NCI-H1105 (cell line): Measurements from ENCODE around the gene THSD4.
"Not testable (repeated sequence)": the region's sequence is repeated elsewhere in the genome, so short reads cannot be mapped to it uniquely, and the experiment has no call there.

Source experiments
- DNase-seq: peaks from one replicate; lab custom pipeline; 2025; lab: John Stamatoyannopoulos, UW

The THSD4 gene

DNA sequence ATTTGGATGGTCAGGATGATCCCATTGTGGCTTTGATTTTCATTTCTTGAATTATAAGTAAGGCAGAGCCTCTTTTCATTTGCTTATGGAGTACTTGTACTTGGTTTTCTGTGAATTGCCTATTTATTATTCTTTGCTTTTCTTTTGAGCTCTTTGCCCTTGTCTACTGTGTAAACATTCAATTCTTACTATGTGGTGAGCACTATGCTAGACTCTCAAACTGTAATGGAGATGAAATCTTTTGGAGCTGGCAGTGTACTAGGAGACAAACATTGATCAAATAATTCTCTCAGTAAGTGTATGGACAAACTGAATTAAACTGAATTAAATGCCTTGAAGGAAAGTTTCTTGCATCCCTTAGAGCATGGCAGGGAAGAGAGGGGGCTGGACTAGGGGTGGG is 608.1 kb downstream of the THSD4 start:
- no peak for DNase-seq

- not testable (repeated sequence) for DNase-seq
These were observed 610.1 kb downstream of the THSD4 start for GRCh38 chr15:71725207-71725955.

- no peak for DNase-seq
These were observed 613.6 kb downstream of the THSD4 start for GRCh38 chr15:71728881-71729280.

DNA sequence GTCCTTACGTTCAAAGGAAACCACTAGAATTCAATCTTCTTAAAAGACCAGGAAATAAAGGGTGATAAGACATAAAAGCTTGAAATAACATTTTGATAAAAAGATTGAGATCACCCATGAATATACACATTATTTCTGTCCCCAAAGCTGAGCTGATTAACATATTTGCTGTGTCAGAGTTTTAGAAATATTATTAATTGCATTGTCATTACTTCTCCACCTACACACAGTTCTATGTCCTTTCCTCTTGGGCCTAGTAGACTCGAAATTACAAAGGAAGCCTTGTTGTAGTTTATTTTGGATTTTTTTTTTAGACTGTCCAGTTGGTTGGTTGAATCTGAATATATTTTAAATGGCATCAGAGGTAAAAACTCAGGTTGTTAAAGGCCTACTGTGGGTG is 614.0 kb downstream of the THSD4 start:
- DNase-seq, result no peak

DNA sequence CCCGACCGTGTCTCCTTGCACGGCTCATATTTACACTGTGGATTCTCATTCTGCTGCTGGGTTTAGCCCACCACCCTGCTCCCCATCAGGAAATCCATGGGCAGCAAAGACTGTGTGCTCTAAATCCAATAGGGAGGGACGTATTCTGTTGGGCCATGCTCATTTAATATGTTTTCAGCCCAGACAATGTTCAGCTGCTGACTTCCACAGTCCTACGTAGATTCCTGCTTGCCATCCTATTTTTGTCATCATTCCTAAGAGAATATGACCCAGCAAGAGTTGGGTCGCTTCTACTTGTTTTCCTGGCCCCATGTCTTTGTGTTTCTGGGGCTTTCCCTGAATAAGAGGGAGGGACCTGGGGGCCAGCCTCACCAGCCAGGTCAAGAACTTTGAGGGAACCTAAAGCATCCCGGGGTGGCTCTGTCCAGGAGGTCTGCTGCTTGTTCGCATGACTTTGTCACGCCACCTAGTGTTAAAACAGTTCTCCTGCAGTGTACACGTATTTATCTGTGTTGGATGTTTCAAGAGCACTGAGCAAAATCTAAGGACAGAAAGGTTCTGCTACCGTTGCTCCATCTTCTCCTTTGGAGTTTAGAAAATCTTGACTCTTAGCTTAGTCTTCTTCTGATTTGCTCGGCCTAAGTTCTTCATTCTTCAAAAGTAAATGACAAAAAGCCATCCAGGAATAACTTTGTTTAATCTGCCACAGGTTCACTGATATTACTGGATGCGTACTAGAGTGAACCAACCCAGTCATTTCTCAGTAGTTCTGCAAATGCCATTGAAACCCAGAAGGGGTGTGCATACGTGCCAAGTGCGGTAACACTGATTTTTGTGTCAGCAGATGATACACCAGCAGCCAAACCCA is 615.2 kb downstream of the THSD4 start:
- DNase-seq, result peak; percentile 47

DNA sequence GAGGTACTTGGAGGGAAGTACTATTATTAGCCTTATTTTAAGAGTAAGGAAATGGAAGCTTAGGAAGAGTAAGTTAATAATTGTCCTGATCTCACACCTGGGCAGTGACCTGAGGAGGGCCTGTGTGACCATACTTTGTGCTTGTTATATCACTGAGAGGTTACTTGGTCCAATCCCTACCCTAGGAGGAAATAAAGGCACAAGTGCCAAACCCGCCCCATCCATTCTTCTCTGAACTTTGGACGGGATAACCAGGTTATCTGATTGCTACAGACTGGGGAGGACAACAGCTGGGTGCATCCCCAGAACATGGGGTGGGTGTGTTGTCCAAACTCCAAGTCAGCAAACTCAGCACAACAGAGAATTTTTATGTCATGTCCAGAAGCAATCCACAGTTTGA is 617.4 kb downstream of the THSD4 start:
- no peak for DNase-seq

DNA sequence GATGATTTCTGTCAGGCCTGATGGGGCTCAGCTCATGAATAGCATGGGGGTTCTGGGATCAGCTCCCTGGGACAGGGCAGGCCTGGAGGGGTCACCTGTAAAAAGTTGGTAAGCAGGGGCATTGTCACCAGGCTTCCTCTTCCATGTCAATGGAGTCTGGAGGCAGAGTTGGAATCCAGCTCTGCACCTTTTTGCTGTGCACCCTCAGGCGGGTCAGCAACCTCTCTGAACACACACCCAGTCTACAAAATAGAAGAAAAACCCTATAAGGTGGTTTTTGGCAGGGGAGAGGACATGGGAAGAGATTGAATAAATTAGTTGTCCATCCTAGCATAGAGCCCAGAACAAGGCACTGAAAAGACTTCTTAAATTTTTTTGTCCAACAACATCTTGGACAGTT is 617.9 kb downstream of the THSD4 start:
- no peak for DNase-seq

DNA sequence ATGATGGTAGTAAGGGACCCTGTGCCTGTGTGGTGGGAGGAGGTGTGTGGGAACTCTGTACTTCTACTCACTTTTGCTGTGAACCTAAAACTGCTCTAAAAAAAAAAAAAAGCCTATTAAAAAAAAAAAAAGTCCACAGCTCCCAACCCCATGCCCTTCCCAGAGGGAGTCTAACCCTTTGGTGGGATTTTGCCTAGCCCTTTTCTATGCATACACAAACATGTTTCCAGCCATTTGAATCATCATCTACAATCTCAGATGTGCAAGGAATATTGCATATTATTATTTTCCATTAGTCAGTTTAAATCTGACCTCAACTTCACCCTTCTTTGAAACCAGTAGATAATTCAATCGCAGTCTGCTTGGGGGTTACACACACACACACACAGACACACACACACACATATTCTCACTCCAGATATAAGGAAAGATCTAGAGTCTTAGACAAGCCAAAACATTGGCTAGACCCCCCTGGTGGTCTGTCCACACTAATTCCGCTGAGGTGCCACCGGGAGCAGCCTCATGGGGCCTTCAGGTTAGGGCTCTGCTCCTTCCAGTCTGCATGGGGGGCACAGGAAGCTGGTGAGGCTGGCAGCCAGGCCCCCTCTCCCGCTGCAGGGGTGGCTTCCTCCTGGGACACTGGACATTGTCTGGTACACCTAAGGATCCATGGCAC is 619.6 kb downstream of the THSD4 start:
- no peak for DNase-seq

GRCh38 chr15:71735385-71735757 is 620.1 kb downstream of the THSD4 start:
- no peak for DNase-seq

GRCh38 chr15:71736286-71736947 is 621.1 kb downstream of the THSD4 start:
- no peak for DNase-seq

- DNase-seq, result no peak
These were observed 622.5 kb downstream of the THSD4 start for GRCh38 chr15:71737761-71738160.

DNA sequence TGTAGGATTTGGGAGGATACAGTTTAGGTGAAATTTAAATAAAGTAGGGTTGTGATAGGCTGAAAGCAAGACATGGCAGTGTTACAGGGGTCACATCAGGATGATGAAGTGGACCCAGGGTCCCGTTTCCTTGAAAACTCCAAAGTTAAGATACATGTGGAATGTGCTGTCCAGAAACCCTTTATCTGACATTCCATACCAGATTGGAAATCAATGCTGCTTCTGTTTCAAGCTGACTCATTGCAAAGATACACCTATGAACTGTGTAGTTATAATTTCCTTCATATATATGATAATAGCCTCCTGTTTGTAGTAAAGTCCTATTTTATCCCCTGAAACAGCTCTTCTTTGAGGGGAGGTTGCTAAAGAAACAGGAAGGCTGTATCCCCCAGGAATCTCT is 624.1 kb downstream of the THSD4 start:
- no peak for DNase-seq

- DNase-seq, result no peak
These were observed 627.7 kb downstream of the THSD4 start for GRCh38 chr15:71742964-71743363.

- DNase-seq, result peak; percentile 58
These were observed 628.7 kb downstream of the THSD4 start for GRCh38 chr15:71743861-71744382.

- peak; percentile 47 for DNase-seq
These were observed 631.4 kb downstream of the THSD4 start for GRCh38 chr15:71746719-71747118.

GRCh38 chr15:71747128-71748083 is 632.1 kb downstream of the THSD4 start:
- no peak for DNase-seq

GRCh38 chr15:71748293-71748718 is 633.0 kb downstream of the THSD4 start:
- no peak for DNase-seq

GRCh38 chr15:71749500-71749899 is 634.2 kb downstream of the THSD4 start:
- no peak for DNase-seq

DNA sequence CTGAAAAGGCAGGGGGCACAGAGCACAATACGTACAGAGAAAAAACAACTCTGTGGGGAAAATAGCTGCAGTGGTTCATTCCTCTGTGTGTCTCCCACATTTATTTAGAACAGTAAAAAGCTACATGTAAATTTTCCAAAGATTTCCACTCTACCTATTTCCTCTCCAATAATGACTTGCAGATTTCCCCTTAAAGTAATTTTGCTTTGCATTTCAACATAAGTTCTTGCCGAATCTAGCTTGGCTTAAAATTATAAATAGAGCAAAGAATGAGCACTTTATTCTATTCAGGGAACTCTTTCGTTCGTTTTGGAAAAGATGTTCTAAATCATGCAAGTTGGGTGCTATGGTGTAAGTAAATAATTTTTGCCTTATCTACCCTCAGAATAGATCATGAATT is 636.9 kb downstream of the THSD4 start:
- DNase-seq, result no peak

GRCh38 chr15:71752604-71753289 is 637.5 kb downstream of the THSD4 start:
- peak; percentile 51 for DNase-seq
